ENCODE results near the gene TCN1.
"Not testable (repeated sequence)": the region's sequence is repeated elsewhere in the genome, so short reads cannot be mapped to it uniquely, and the experiment has no call there.

Gene TCN1

DNA sequence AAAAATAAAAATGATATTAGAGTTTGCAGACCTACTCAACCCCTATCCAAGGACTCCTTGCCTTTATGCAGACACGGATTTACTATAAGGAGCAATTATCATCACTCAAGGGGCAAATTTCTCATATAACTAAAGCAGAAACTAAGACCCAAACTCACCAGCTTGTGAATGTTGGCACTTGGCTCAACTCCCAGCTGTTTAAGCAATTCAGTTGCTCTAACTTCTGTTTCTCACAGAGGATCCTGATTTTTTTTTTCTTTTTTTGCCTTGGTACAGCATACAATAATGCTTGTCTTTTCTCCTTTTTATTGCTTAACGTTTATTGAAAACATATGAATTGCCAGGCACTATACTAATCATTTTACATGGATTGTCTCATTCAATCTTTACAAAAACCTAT, 11.4 kb downstream of the TCN1 start:
- DNase-seq = no peak

DNA sequence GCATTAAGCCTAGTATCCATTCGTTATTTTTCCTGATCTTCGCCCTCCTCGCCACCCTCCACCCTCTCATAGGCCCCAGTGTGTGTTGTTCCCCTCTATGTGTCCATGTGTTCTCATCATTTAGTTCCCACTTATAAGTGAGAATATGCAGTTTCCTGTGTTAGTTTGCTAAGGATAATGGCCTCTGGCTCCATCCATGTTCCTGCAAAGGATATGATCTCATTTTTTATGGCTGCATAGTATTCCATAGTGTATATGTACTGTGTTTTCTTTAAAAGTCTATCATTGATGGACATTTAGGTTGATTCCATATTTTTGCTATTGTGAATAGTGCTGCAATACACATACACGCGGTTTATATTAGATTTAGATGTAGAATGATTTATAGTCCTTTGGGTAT, 14.9 kb downstream of the TCN1 start:
- DNase-seq = not testable (repeated sequence)

DNA sequence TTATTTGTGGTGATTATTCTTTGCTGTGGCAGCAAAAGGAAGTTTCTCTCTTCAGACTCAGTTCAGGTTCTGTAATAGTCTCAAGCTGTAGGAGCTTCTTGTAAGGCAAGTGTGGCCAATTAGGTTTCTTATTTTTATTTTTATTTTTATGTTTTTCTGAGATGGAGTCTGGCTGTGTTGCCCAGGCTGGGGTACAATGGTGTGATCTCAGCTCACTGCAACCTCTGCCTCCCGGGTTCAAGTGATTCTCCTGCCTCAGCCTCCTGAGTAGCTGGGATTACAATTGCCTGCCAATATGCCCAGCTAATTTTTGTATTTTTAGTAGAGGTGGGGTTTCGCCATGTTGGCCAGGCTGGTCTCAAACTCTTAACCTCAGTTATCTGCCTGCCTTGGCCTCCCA, 16.7 kb downstream of the TCN1 start:
- not testable (repeated sequence) for DNase-seq

DNA sequence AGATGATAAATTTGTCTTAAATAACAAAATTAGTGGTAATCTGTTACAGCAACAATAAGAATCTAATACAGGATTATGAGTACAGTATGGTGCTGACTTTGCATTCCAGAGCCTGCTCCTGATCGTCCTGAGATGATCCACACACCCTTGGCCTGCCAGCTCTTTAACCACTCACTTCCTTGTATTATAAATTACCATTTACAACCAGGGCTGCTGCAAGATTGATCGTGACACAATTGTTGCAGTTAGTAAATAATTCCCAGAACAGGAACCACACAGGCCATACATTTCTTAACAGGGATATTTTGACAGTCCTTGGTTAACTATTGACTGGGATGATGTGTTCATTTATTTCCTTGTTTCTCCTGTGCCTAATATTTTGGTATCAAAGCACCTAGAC, 17.2 kb downstream of the TCN1 start:
- DNase-seq = no peak

DNA sequence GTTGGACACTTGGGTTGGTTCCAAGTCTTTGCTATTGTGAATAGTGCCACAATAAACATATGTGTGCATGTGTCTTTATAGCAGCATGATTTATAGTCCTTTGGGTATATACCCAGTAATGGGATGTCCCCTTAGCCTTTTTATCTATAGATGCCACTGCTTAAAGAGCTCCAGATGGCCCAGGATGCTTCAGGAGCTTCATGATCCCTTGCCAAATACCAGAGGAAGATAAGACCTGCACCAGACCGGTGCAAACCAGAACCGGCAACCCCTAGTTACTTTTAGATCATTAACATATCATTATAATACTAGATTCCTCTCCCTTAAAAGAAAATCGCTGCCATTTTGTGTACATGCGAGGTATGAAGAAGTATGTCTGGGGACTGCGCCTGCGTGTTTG, 17.8 kb downstream of the TCN1 start:
- DNase-seq = not testable (repeated sequence)

DNA sequence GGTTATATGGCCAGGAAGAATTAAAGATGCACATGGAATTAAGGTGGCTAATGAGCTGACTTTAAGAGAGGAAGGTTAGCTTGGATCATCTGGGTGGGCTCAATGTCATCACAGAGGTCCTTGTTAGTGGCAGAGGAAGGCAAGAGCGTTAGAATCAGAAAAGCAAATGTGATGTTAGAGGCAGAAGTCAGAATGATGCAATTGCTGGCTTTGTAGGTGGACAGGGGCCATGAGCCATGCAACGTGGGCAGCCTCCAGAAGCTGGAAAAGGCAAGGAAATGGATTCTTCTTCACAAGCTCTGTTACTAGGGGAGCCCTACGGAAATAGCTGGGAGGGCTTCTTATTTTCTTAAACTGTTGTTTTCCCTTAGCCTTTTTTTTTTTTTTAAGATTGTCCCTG, 18.7 kb downstream of the TCN1 start:
- no peak for DNase-seq

DNA sequence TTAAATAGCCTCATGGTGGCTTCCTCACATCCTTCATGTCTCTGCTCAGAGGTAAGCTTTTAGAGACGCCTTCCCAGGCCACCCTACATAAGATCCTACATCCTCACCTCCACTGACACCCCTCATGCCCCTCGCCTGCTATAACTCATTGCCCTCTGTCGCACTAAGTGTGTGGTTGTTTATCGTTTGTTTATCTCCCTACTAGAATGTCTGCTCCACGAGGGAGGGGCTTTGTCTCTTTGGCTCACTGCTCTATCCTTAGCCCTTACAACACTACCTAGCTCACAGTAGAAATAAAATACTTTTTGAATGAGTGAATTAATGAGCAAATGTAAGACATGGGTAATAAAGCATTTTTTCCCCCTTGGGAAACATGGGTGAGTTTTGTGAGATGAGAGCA, 19.7 kb downstream of the TCN1 start:
- DNase-seq = no peak

DNA sequence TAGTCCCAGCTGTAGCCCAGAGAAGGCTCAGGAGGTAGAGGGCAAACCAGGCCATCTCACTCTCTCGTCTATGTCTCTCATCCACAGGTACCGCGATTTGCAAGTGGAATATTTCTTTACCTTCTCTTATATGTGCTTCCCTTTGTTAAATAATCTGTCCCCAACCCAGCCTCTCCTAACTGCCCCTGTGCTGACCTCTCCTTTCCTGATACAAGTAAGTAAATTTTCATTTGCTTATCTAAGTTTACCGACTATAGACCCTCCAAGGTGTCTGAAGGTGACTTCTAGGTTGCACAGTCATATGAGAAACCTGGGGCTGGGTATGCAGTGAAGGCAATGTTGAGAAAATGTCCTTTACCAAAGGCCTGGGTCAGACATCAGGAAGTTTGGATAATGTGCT, 20.9 kb downstream of the TCN1 start, which contains the start of gene CBLIF:
CBLIF (minus strand) TSS at position 101 of the 400 bp plus-strand sequence; CDS start at position 55, 46 bp downstream.
- DNase-seq = no peak

DNA sequence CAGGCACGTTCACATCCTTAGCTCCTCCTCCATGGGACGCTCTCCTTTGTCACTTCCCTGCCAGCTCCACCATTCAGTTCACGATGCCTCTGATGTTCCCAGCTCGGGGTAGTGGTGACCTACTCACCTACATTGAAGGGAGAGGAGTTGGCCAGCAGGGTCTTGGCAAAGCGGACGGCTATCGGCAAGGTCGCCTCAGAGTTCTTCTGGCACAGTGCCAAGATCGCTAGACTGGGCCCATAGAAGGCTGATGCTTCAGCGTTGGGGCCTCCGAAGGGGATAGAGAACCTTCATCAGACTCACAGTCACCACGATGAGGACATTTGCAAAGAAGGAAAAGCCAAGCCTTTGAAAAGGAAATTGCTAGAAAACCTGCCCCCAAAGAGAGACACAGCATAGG, 24.0 kb downstream of the TCN1 start:
- no peak for DNase-seq

DNA sequence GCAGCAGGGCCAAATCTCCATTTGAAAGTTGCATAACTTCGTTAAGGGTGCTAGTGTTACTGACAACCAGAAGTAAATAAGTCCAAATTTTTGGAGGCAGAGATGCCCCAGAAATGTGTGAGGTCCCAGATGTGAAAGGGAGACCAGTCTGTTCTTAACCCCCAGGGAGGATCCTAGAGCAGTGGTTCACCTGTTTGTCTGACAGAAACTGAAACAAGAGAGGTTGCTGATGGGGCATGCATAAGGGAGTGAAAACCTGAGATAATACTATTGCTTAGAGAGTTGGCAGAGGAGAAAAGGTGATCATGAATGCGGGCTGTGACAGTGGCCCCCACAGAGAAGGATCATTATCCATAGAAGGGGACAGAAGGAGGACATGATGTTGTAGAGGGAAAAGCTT, 24.8 kb downstream of the TCN1 start:
- no peak for DNase-seq

DNA sequence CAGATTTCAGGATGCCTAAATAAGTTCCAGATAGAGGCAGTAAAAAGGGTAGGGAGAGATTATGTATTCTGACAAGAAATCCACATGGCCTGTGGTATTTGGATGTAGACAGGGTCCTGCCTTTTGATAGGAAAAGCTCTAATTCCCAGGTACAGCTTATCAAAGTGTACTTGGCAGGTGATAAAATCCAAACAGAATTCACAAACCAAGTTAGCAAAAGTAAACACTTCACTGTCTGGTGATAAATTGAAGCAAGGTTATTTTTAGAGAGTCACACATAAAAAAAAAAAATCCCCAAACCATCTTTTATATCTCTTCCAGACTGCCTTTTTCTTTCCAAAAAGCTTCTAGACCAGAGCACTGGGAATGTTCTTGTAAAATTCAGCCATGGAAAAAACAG, 26.7 kb downstream of the TCN1 start:
- DNase-seq = no peak

DNA sequence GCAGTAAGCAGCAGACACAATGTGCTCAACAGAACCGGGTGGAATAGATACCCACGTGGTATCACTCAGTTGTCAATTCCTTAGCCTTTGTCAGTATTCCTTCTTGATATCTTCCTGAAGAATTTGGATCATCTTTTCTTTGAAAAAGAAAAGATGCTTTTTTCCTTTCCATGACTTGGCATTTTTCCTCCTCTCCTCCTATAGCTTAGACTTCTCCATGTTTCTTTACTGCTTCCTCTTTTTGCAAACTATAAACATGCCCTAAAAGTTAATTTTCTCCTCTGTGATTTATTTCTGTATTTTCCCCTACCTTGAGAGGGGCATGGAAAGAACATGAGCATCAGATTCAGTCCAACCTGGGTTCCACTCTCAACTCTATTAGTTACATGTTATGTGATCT, 32.7 kb downstream of the TCN1 start:
- no peak for DNase-seq

DNA sequence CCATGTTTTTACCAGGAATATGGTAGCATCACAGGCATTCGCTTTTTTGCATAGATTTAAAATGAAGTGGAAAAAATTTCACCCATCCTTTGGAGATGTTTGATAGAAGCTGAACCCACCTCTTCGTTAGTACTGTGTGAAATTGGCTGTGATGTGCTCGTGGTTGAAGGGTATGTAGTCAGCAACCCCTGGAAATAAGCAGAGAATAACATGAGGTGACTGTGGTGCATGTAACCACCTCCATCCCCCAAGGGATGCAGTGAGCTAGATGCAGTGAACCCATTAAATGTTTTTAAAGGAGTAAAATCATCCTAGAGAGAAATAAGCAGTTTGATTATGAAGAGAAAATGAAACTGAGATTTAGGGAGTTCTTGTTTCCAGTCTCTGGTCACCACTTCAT, 36.9 kb downstream of the TCN1 start:
- no peak for DNase-seq

DNA sequence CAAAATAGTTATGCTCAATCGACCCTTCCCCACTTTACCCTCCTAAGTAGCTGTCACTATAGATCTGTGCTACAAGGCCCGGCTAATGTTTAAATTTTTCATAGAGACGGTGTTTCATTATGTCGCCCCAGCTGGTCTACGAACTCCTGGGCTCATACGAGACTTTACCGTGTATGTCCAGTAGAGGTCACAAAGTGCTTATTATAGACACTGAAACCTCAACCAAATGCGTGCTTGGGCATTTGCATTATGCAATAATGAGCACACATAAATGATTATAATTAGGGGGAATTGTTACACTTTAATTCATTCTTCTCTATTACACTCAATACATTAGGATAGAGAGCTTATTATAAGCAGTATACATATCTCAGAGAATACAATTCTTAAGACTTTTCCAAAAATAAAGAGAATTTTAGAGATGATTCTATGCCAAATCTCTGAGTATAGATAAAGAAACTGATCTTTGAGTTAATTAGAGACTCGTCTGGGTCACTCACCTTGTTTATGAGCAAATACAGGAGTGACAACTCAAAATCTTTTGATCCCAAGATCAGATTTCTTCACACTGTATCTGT, 43.2 kb downstream of the TCN1 start:
- DNase-seq = peak; percentile 17

DNA sequence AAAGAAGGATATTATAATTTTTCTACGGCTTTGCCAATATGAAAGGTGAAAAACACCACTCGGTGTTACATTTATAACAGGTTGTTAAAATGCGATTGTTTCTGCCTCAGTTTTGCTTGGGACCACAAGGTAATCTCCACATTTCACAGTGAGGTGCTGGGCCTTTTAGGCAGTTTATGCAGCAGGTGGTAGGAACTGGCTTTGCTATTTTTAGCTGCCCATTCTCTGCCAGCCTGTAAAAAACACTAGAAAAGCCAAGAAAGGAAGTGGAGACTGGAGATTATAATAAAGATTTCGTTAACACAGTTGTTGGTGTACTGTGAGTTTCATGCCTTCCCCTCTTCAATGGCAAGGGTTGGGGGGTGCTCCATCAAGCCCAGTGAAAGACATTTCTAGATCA, 47.7 kb downstream of the TCN1 start:
- no peak for DNase-seq

DNA sequence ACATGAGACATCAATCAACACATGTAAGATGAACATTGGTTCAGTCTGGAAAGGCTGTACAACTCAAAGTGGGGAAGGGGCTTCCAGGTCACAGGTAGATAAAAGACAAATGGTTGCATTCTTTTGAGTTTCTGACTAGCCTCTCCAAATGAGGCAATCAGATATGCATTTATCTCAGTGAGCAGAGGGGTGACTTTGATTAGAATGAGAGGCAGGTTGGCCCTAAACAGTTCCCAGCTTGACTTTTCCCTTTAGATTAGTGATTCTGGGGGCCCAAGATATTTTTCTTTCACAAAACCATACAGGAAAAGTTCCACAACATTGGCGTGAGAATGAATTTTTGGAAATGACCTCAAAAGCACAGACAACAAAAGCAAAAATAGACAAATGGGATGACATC, 49.9 kb downstream of the TCN1 start:
- not testable (repeated sequence) for DNase-seq

DNA sequence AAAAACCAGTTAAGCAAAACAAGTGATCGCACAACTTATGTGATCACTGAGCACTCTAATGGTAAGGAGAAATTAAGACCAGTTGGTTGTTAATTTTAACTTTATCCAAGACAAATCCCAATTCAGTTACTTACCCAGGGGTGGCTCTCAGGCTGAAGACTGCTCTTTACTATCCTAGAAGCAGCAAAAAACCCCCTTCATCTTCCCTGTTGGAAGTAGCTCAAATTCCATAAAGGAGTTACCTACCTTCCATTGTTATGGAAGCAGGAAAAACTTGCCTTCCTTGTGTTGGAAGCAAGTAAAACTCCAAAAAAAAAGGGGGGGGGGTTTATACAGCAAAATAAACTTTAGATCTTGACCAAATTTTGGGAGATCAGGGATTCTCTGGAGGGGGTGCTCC, 50.5 kb downstream of the TCN1 start:
- no peak for DNase-seq

DNA sequence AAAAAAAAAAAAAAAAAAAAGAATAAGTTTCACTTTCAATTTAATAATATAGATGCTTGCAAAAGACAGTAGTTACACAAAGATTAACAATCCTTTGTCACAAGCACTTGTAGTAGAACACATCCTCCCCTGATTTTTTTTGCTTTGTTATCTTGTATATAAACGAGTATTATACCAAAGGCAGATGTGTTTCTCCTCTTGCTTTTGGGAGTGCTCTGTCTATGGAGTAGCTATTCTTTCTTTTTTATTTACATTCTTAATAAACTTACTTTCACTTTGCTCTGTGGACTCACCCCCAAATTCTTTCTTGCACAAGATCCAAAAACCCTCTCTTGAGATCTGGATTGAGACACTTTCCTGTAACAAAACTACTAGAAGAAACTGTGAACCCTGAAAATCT, 52.3 kb downstream of the TCN1 start:
- DNase-seq = no peak

DNA sequence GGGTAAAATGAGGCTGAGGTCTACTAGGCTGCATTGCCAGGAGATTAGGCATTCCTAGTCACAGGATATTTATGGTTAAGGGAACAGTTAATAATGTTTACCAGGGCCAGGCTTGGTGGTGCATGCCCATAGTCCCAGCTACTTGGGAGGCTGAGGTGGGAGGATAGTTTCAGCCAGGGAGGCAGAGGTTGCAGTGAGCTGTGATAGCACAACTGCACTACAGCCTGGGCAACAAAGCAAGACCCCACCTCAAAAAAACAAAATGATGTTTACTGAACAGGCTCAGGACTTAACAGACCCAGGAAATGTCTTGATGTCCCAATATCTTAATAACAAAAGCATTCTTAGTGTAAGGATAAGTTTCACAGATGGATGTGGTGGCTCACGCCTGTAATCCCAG, 52.9 kb downstream of the TCN1 start:
- no peak for DNase-seq

DNA sequence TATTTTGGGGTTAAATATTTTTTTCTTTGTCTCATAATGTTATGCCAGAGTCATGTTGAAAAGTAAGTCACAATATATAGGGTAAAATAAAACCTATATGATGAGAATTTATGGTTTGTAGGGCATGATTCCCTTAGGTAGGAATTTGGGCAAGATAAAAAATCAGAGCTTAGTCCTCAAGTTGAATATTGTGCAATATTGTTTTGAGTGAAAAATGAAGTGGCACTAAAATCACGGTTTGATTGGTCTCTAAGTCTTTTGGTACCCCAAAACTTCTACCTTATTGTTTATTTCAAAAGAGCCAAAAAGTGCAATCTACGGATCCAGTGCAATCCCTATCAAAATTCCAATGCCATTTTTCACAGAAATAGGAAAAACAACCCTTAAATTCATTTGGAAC, 54.1 kb downstream of the TCN1 start:
- no peak for DNase-seq

DNA sequence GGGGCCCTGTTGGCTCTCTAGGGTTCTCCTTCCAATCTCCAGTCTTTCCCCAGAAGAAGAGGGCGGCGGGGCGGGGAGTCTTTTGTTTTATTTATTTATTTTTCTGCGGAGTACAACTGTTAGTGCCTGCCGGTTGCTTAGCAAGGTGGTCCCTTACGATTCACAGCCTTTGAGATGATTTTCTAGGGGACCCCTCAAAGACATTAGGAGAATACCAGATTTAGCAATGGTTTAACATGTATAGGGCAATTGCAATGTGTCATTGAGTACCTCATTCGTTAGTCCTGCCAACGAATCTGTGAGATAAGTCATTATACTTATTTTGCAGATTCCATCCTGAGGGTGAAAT, 55.4 kb downstream of the TCN1 start:
- no peak for DNase-seq

DNA sequence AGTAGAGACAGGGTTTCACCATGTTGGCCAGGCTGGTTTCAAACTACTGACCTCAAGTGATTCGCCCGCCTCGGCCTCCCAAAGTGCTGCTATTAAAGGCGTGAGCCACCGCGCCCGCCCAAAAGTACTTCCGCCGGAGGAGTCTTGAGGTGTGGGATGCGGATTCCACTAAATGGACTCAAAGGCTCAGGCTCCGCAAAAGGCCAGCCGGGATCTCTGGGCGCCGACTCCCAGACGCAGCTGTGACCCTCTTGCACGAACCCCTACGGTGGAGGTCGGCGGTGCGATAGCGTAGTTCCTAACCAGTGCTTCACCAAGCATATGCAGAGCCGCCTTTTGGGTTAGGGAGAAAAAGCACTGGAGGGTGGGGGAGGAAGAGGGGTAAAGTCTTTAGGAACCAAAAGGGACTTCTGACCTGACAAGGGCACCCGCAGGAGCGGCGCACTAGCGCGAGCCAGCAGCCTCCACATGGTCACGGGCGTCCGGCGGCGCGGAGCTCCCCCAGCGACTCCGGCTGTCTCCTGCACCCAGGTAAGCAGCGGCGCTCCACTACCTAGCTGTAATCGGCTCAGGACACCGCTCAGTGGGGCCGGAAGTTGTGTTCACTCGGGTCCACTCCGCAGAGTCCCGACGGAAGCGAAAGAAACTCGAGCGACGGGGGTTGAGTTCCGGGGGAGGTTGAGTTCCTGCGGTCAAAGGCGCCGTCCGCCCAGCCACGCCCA, 55.9 kb downstream of the TCN1 start, which contains the start of gene MRPL16:
MRPL16 (minus strand) TSS at position 590 of the 722 bp plus-strand sequence; CDS start at position 470, 120 bp downstream.
- DNase-seq = peak; percentile 88

DNA sequence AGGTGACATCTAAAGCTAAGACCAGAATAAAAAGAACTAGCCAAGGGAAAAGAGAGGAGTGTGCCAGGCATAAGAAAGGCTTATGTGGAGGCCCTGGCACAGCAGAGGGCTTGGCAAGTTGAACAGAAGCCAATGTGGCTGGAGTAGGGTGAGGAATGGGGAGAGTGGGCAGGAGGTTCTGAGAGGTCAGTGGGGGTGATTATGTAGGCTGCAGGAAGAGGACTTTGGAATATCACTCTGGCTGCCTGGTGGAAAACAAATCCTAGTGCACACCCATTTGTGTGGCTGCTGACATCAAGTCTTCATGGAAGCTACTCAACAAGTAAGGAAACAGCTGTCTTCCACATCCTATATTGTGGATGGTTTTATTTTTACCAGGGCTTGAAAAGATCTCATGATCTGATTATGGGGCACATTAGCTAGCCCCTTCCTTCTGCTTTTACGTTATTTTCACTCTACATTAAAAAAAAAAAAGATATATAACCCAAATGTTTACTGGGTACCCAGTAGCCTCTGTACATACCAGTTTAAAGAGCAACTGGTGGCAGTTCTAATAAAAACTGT, 59.2 kb downstream of the TCN1 start:
- DNase-seq = no peak

DNA sequence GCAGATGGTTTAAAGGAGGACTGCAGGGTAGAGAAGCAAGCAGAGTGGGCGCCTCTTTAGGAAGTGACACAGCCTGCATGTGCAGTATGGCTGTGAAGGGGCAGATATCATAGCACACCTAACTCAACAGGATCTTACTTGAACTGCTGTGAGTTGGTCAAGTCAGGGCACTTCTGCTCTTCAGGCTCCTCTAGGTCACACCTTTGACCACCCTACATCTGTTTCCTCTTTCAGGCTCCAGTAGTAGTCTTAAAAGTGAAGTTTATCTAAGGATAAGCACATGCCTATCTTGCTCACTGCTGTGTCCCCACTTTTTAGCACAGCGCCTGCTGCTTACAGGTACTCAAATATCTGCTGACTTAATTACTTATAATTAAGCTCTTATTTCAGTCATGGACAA, 62.2 kb downstream of the TCN1 start:
- no peak for DNase-seq

Measured in activated gamma-delta T cell treated with Interleukin-2 at 50 U/mL for 16 hours (primary cell).